B cell (primary cell): Measurements from ENCODE around the gene TENT5C. TPM values are rescaled to one million over a fixed set of nuclear protein-coding genes. Genes with fewer than 3 reads are reported as not detected.

Experiments
- ATAC-seq: fragments of 200-7000 bp; cut with Tn5 transposase; one replicate; pipeline ENCODE4 v1.10.0; 2021; ENCODE audit warnings: low read depth, mild to moderate bottlenecking, moderate number of reproducible peaks, moderate library complexity
- CTCF ChIA-PET: fragments of 350-600 bp; sonication (Branson Sonifier 250); formaldehyde crosslinking; loops from one replicate; lab custom pipeline; 2021; ENCODE audit warnings: antibody characterized with exemption, inconsistent platforms; lab: Charles Lee
- POLR2A ChIA-PET: fragments of 350-600 bp; sonication (Branson Sonifier 250); formaldehyde crosslinking; loops from one replicate; lab custom pipeline; 2021; ENCODE audit warnings: antibody characterized with exemption; lab: Charles Lee
- DNase-seq: peaks from one replicate; pipeline ENCODE4 v3.0.0; 2013
- H2AFZ ChIP-seq: 2 replicates; pipeline ENCODE4 v1.6.1; 2012; ENCODE audit warnings: mild to moderate bottlenecking, low read depth, low read length; ENCODE audit not compliant: insufficient read depth, poor library complexity, severe bottlenecking
- H3K27ac ChIP-seq, 2 donors: 1 replicate in 1 of 2; 2 replicates in 1 of 2; pipeline ENCODE4 v1.5.1; 2012 to 2013; ENCODE audit warnings: low read length in 2 of 2, mild to moderate bottlenecking in 2 of 2, moderate library complexity in 1 of 2
- H3K27me3 ChIP-seq, 4 experiments: fragments of 200-600 bp in 1 of 4; sonication (generic) in 1 of 4; replicated peaks in 1 of 4; 1 replicate in 2 of 4; 2 replicates in 2 of 4; pipeline versions ENCODE4 v1.6.1 to v1.7.0; 2013 to 2016; ENCODE audit warnings: low read length in 3 of 4, mild to moderate bottlenecking in 2 of 4, mixed read lengths in 1 of 4, moderate library complexity in 1 of 4; ENCODE audit not compliant: insufficient read depth in 4 of 4, control insufficient read depth in 3 of 4; ENCODE audit errors: control extremely low read depth in 1 of 4
- H3K36me3 ChIP-seq, 2 experiments: replicated peaks in 1 of 2; 1 replicate in 1 of 2; 2 replicates in 1 of 2; pipeline versions ENCODE4 v1.6.1 to v1.7.1; 2013; ENCODE audit warnings: low read length in 1 of 2; ENCODE audit not compliant: insufficient read depth in 2 of 2, control insufficient read depth in 1 of 2; ENCODE audit errors: control extremely low read depth in 1 of 2, extremely low read depth in 1 of 2
- H3K4me1 ChIP-seq, 2 donors: fragments of 200-600 bp in 1 of 2; sonication (generic) in 1 of 2; 1 replicate in 1 of 2; 2 replicates in 1 of 2; pipeline versions ENCODE4 v1.5.1 to v1.6.1; 2013 to 2017; ENCODE audit warnings: low read length in 2 of 2; ENCODE audit not compliant: control insufficient read depth in 2 of 2, insufficient read depth in 2 of 2
- H3K4me2 ChIP-seq: replicated peaks from 2 replicates; pipeline ENCODE3; 2012; ENCODE audit warnings: mild to moderate bottlenecking, low read depth, low read length; ENCODE audit not compliant: poor library complexity, severe bottlenecking
- H3K4me3 ChIP-seq, 5 experiments: fragments of 200-600 bp in 1 of 5; sonication (generic) in 1 of 5; 1 replicate in 3 of 5; 2 replicates in 2 of 5; pipeline versions ENCODE4 v1.5.1 to v1.7.0; 2011 to 2016; ENCODE audit warnings: low read length in 4 of 5, mild to moderate bottlenecking in 4 of 5, low read depth in 2 of 5, control low read depth in 1 of 5, moderate library complexity in 1 of 5; ENCODE audit not compliant: insufficient read depth in 1 of 5; ENCODE audit errors: control extremely low read depth in 1 of 5, extremely low read depth in 1 of 5
- H3K79me2 ChIP-seq: fragments of 200-600 bp; sonication (generic); one replicate; pipeline ENCODE4 v1.6.0; 2016; ENCODE audit warnings: low read length; ENCODE audit not compliant: control insufficient read depth, insufficient read depth
- H3K9ac ChIP-seq: fragments of 200-600 bp; sonication (generic); 2 replicates; pipeline ENCODE4 v1.6.1; 2017; ENCODE audit warnings: mild to moderate bottlenecking, low read length, moderate library complexity
- H3K9me3 ChIP-seq, 3 donors: one replicate each; pipeline versions ENCODE4 v1.6.1 to v1.7.1; 2013; ENCODE audit warnings: low read length in 2 of 3; ENCODE audit not compliant: control insufficient read depth in 2 of 3, insufficient read depth in 1 of 3; ENCODE audit errors: control extremely low read depth in 1 of 3
- H4K20me1 ChIP-seq: 2 replicates; pipeline ENCODE4 v1.6.0; 2012; ENCODE audit warnings: mild to moderate bottlenecking, low read length; ENCODE audit not compliant: insufficient read depth, control insufficient read depth, poor library complexity, severe bottlenecking
- H3K27ac Mint-ChIP-seq: one replicate; pipeline ENCODE4 v1.8.0; 2021; ENCODE audit warnings: mixed read lengths
- H3K27me3 Mint-ChIP-seq: one replicate; pipeline ENCODE4 v1.8.0; 2021; ENCODE audit warnings: mixed read lengths
- H3K4me1 Mint-ChIP-seq: one replicate; pipeline ENCODE4 v1.8.0; 2021; ENCODE audit warnings: mixed read lengths
- H3K4me3 Mint-ChIP-seq: one replicate; pipeline ENCODE4 v1.8.0; 2021; ENCODE audit warnings: mixed read lengths
- H3K9me3 Mint-ChIP-seq: one replicate; pipeline ENCODE4 v1.8.0; 2022; ENCODE audit warnings: mixed read lengths; ENCODE audit not compliant: insufficient read depth
- CTCF ChIP-seq: fragments of 200-600 bp; IDR thresholded peaks from one replicate; pipeline ENCODE4 v1.8.0; 2022; ENCODE audit warnings: antibody characterized with exemption, mild to moderate bottlenecking
- EZH2 ChIP-seq: IDR thresholded peaks from 2 replicates; pipeline ENCODE4 v1.6.1; 2012; ENCODE audit warnings: borderline replicate concordance, low read depth, mild to moderate bottlenecking, moderate library complexity, low read length; ENCODE audit not compliant: insufficient read depth, poor library complexity, severe bottlenecking
- WGBS: methylation state at CpG from one replicate; pipeline ENCODE4 v1.1.5; 2013; ENCODE audit warnings: missing lambda C conversion rate; ENCODE audit not compliant: insufficient coverage; 5-methylcytosine and 5-hydroxymethylcytosine counted together
- intact Hi-C: fragments of 100-400 bp; cut with micrococcal nuclease; formaldehyde crosslinking; loops from one replicate; pipeline ENCODE4 v1.10.0; 2022
- polyA plus RNA-seq: library from polyadenylated mRNA; depleted of rRNA; stranded (reverse); fragments of >200 nt; gene quantifications from 2 replicates; pipeline ENCODE4 v1.2.3, GENCODE V29; 2012
- total RNA-seq, 2 donors: library from RNA; stranded (reverse); fragments of 120-200 nt in 1 of 2; gene quantifications; 1 replicate in 1 of 2; 2 replicates in 1 of 2; pipeline versions ENCODE4 v1.2.3 to v1.2.4, GENCODE V29; 2013 to 2022

TENT5C gene
- total and polyA plus RNA-seq, 2 donors (not counting 1 experiment from before 2014, with no cell fraction given): 65.4 to 112 TPM

DNA sequence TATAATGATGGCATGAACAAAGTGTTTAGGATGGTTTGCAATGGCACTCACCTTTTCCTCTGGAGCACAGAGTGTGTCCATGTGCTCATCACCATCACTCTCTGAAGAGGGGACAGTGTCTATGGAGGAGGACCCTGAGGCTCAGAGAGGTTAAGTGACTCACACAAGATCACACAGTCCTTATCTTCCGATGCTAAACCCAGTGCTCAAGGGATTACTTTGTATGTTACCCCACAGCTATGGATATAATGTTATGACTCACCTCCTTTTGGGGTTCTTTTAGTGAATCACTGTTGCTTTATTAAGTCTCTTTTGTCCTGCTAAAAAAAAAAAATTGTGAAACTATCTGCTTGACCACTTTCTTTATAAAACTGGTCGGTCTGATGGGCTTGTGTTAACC is 67.6 kb downstream of the TENT5C start:
- no CpG with 5 or more reads among the region's 2 CpGs for WGBS
- Mint-ChIP-seq H3K4me1 (peaks cover 64% of the 10 kb centered on the region), H3K27me3 (no peaks in the 10 kb centered on the region), H3K27ac (peak overlapping the region; percentile 37), H3K4me3 (no peak overlapping the region), H3K9me3 (no peaks in the 10 kb centered on the region)
- intact Hi-C loops: loop anchor here (10.0 kb wide), 1 partner anchor 609 kb away; the partner anchor contains the start of gene TTF2
- ChIA-PET POLR2A (no interaction called here), CTCF (interaction anchor here (1.0 to 25.0 kb wide), 20 partner anchors 13 to 160 kb away, joined by 3 to 518 read pairs (median 14); partner anchors contain the start of gene TENT5C)
- H2AFZ ChIP-seq: no peak overlapping the region
- peaks cover 16% of the 10 kb centered on the region for H3K79me2 ChIP-seq
- no peaks in the 10 kb centered on the region for H3K9me3 ChIP-seq
- no peak for TF ChIP-seq EZH2
- DNase-seq (no peak), ATAC-seq (no peak)
- no peak overlapping the region for H3K4me2 ChIP-seq
- no peak overlapping the region for H3K27ac ChIP-seq
- H3K27me3 ChIP-seq: no peaks in the 10 kb centered on the region
- H3K9ac ChIP-seq: no peak overlapping the region
- no peaks in the 10 kb centered on the region for H4K20me1 ChIP-seq
- H3K4me3 ChIP-seq: no peak overlapping the region
- no peaks in the 10 kb centered on the region for H3K36me3 ChIP-seq
- H3K4me1 ChIP-seq: peaks cover 36 to 48% of the 10 kb centered on the region in 2 donors

DNA sequence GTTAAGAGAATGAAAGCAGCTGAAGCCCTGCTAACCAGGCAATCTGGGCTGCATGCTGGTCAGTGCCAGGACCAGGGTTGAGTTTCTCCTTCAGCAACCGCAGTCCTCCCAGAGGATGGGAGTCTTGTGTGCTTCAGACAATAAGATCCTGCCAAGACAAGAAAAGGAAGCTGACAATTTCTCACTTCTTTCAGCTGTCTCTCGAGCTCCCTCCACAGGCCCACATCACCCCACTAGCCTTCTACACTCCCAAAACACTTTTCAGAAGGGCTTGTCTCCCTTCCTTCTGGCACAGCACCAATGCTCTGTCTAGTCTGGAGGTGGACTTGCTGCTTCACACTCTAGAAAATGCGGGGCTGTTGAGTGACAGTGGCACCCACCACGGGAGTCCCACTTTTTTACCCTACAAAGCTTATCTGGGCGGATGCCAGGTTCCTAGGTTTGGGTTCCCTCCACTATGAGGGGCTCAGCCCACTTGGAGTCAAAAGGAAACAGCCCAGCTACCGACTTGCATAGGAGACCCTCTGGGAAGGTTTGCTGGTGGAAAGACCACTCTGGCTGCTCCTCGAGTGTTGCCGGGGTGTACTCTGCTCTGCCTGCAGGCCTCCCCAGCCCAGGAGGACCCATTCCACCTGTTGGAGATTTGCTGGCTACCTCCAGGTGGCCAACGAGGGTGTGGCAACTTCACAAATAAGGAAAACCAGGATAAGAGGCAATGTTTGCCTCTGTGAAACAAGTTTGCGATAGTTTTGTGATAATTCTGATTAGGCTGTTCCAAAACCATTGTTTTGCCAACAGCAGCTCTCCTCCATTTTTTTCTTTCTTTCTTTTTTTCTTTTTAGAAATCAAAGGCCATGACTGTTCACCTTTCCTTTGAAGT is 68.9 kb downstream of the TENT5C start:
- POLR2A ChIA-PET: interaction anchor here (0.6 to 1.4 kb wide), 9 partner anchors 9 to 140 kb away, joined by 3 to 9 read pairs (median 5); partner anchors contain the start of gene TENT5C
- Histone ChIP-seq H3K4me3 (no peak overlapping the region), H3K4me2 (peak overlapping the region; percentile 29), H3K9ac (no peak overlapping the region), H4K20me1 (no peaks in the 10 kb centered on the region), H2AFZ (peak overlapping the region; percentile 20), H3K27me3 (no peaks in the 10 kb centered on the region), H3K79me2 (peaks cover 12% of the 10 kb centered on the region), H3K9me3 (no peaks in the 10 kb centered on the region), H3K27ac (no peak overlapping the region), H3K36me3 (no peaks in the 10 kb centered on the region), H3K4me1 (peaks cover 36 to 43% of the 10 kb centered on the region in 2 donors)
- peak overlapping the region; percentile 84 for H3K27ac Mint-ChIP-seq
- TF ChIP-seq EZH2: no peak
- peak; percentile 73 for TF ChIP-seq CTCF
- no peaks in the 10 kb centered on the region for H3K9me3 Mint-ChIP-seq
- peak; percentile 81 for DNase-seq
- H3K4me3 Mint-ChIP-seq: peak overlapping the region; percentile 44
- H3K4me1 Mint-ChIP-seq: peaks cover 57% of the 10 kb centered on the region
- intact Hi-C loops: loop anchor here (1.0 to 10.0 kb wide), 7 partner anchors 16 to 610 kb away; partner anchors contain the start of genes TENT5C and TTF2
- 79% methylated on average over 10 of the region's 10 CpGs for WGBS
- peak; percentile 77 for ATAC-seq
- CTCF ChIA-PET: interaction anchor here (0.7 to 25.0 kb wide), 34 partner anchors 11 to 220 kb away, joined by 3 to 518 read pairs (median 7); partner anchors contain the start of gene TENT5C
- H3K27me3 Mint-ChIP-seq: no peaks in the 10 kb centered on the region
